CD4-positive, CD25-positive, alpha-beta regulatory T cell (primary cell): ENCODE data around the gene SNCA. TPM values are rescaled to one million over a fixed set of nuclear protein-coding genes. Genes with fewer than 3 reads are reported as not detected.
A peak's percentile ranks its signal among the peaks of the same experiment; 100 is the strongest.

ENCODE experiments used
- ATAC-seq, 2 donors: fragments of 150-1000 bp; cut with Tn5 transposase; one replicate each; pipeline ENCODE4 v1.10.0; 2021; ENCODE audit warnings: low read depth in 2 of 2, moderate number of reproducible peaks in 2 of 2, moderate library complexity in 1 of 2
- DNase-seq, 3 donors: peaks; one replicate each; pipeline versions ENCODE4 v3.0.0 to v3.0.0-alpha.2; 2012 to 2022; ENCODE audit warnings: mixed read lengths in 1 of 3
- H3K27ac ChIP-seq: one replicate; pipeline ENCODE4 v1.7.0; 2013; ENCODE audit warnings: mild to moderate bottlenecking, low read length; ENCODE audit not compliant: insufficient read depth, poor library complexity, severe bottlenecking
- H3K27me3 ChIP-seq: one replicate; pipeline ENCODE4 v1.7.0; 2013; ENCODE audit warnings: low read length; ENCODE audit not compliant: control insufficient read depth, insufficient read depth
- H3K36me3 ChIP-seq: one replicate; pipeline ENCODE4 v1.7.0; 2013; ENCODE audit warnings: mild to moderate bottlenecking, low read length, moderate library complexity; ENCODE audit not compliant: control insufficient read depth, insufficient read depth
- H3K4me1 ChIP-seq: 2 replicates; pipeline ENCODE4 v1.7.0; 2013; ENCODE audit warnings: mild to moderate bottlenecking, low read length; ENCODE audit not compliant: insufficient read depth, control insufficient read depth, poor library complexity, severe bottlenecking
- H3K4me3 ChIP-seq: one replicate; pipeline ENCODE4 v1.7.0; 2013; ENCODE audit warnings: low read depth, mild to moderate bottlenecking, low read length, moderate library complexity
- H3K9me3 ChIP-seq, 2 experiments: 1 replicate in 1 of 2; 2 replicates in 1 of 2; pipeline ENCODE4 v1.7.0; 2013; ENCODE audit warnings: low read length in 2 of 2, mild to moderate bottlenecking in 1 of 2, moderate library complexity in 1 of 2; ENCODE audit not compliant: control insufficient read depth in 2 of 2
- H3K27ac Mint-ChIP-seq, 3 donors: one replicate each; pipeline ENCODE4 v1.8.0; 2020 to 2022; ENCODE audit warnings: mild to moderate bottlenecking in 3 of 3, mixed read lengths in 3 of 3, moderate library complexity in 2 of 3
- H3K27me3 Mint-ChIP-seq: one replicate; pipeline ENCODE4 v1.8.0; 2022; ENCODE audit warnings: mild to moderate bottlenecking, mixed read lengths
- H3K36me3 Mint-ChIP-seq: one replicate; pipeline ENCODE4 v1.8.0; 2020; ENCODE audit warnings: mixed read lengths
- H3K4me1 Mint-ChIP-seq, 4 donors: one replicate each; pipeline ENCODE4 v1.8.0; 2020 to 2022; ENCODE audit warnings: mixed read lengths in 4 of 4, mild to moderate bottlenecking in 1 of 4
- H3K4me3 Mint-ChIP-seq, 4 donors: one replicate each; pipeline ENCODE4 v1.8.0; 2020 to 2022; ENCODE audit warnings: mild to moderate bottlenecking in 4 of 4, mixed read lengths in 4 of 4, moderate library complexity in 3 of 4
- H3K9me3 Mint-ChIP-seq, 7 donors: one replicate each; pipeline ENCODE4 v1.8.0; 2020 to 2022; ENCODE audit warnings: mixed read lengths in 7 of 7, mild to moderate bottlenecking in 3 of 7, moderate library complexity in 2 of 7
- polyA plus RNA-seq, 4 donors: library from polyadenylated mRNA; unstranded; fragments of 300-500 nt; fragmentation: Illumina TruSeq; gene quantifications; one replicate each; pipeline ENCODE4 v1.2.3, GENCODE V29; 2021
- total RNA-seq: library from RNA; stranded (reverse); gene quantifications from one replicate; pipeline ENCODE4 v1.2.3, GENCODE V29; 2022

Gene SNCA
- total and polyA plus RNA-seq, 5 donors from 2014 or later, result 0.29 to 2.3 (median 1.9) TPM; not detected in 2

- no peaks in the 10 kb centered on the region for H3K9me3 ChIP-seq
- H3K4me3 ChIP-seq, result no peak overlapping the region
- Mint-ChIP-seq H3K36me3 (no peaks in the 10 kb centered on the region), H3K27me3 (no peaks in the 10 kb centered on the region), H3K4me1 (peaks cover 0 to 4% (median 0%) of the 10 kb centered on the region in 4 donors), H3K4me3 (no peak overlapping the region), H3K27ac (no peak overlapping the region), H3K9me3 (no peaks in the 10 kb centered on the region)
- no peaks in the 10 kb centered on the region for H3K27me3 ChIP-seq
- no peaks in the 10 kb centered on the region for H3K36me3 ChIP-seq
- H3K4me1 ChIP-seq, result no peaks in the 10 kb centered on the region
- no peak for DNase-seq
- no peak overlapping the region for H3K27ac ChIP-seq
- ATAC-seq, result no peak
These were observed 121.3 kb downstream of the SNCA start for GRCh38 chr4:89715631-89716030.

GRCh38 chr4:89712827-89713226 lies 124.1 kb downstream of the SNCA start:
- Histone ChIP-seq H3K4me1 (no peaks in the 10 kb centered on the region), H3K27me3 (no peaks in the 10 kb centered on the region), H3K4me3 (no peak overlapping the region), H3K9me3 (no peaks in the 10 kb centered on the region), H3K36me3 (no peaks in the 10 kb centered on the region), H3K27ac (no peak overlapping the region)
- no peaks in the 10 kb centered on the region for H3K36me3 Mint-ChIP-seq
- no peaks in the 10 kb centered on the region for H3K9me3 Mint-ChIP-seq
- no peak for ATAC-seq
- no peak overlapping the region for H3K27ac Mint-ChIP-seq
- H3K4me3 Mint-ChIP-seq, result no peak overlapping the region
- H3K4me1 Mint-ChIP-seq, result peaks cover 0 to 4% (median under 1%) of the 10 kb centered on the region in 4 donors
- no peak for DNase-seq
- H3K27me3 Mint-ChIP-seq, result no peaks in the 10 kb centered on the region

GRCh38 chr4:89712141-89712540 lies 124.8 kb downstream of the SNCA start:
- no peaks in the 10 kb centered on the region for H3K36me3 Mint-ChIP-seq
- Histone ChIP-seq H3K27ac (no peak overlapping the region), H3K36me3 (no peaks in the 10 kb centered on the region), H3K4me3 (no peak overlapping the region), H3K4me1 (no peaks in the 10 kb centered on the region), H3K9me3 (no peaks in the 10 kb centered on the region), H3K27me3 (no peaks in the 10 kb centered on the region)
- DNase-seq, result no peak
- H3K27me3 Mint-ChIP-seq, result no peaks in the 10 kb centered on the region
- H3K9me3 Mint-ChIP-seq, result no peaks in the 10 kb centered on the region
- ATAC-seq, result no peak
- no peak overlapping the region for H3K27ac Mint-ChIP-seq
- peaks cover 0 to 4% (median under 1%) of the 10 kb centered on the region in 4 donors for H3K4me1 Mint-ChIP-seq
- no peak overlapping the region for H3K4me3 Mint-ChIP-seq

- Mint-ChIP-seq H3K9me3 (no peaks in the 10 kb centered on the region), H3K4me1 (peaks cover 0 to 2% (median 0%) of the 10 kb centered on the region in 4 donors), H3K4me3 (no peak overlapping the region), H3K36me3 (no peaks in the 10 kb centered on the region), H3K27me3 (peaks cover 4% of the 10 kb centered on the region), H3K27ac (no peak overlapping the region)
- Histone ChIP-seq H3K27ac (no peak overlapping the region), H3K4me1 (no peaks in the 10 kb centered on the region), H3K36me3 (no peaks in the 10 kb centered on the region), H3K9me3 (no peaks in the 10 kb centered on the region), H3K27me3 (no peaks in the 10 kb centered on the region), H3K4me3 (no peak overlapping the region)
- DNase-seq (peak in 1 of 3 donors; percentile 23), ATAC-seq (no peak)
These were observed 128.0 kb downstream of the SNCA start for GRCh38 chr4:89708903-89709421.

- DNase-seq (no peak), ATAC-seq (no peak)
- Mint-ChIP-seq H3K36me3 (no peaks in the 10 kb centered on the region), H3K9me3 (peaks cover 0 to 2% (median 0%) of the 10 kb centered on the region in 7 donors), H3K27me3 (peaks cover 4% of the 10 kb centered on the region), H3K4me1 (peaks cover 0 to 2% (median 0%) of the 10 kb centered on the region in 4 donors), H3K27ac (no peak overlapping the region), H3K4me3 (no peak overlapping the region)
- Histone ChIP-seq H3K4me1 (no peaks in the 10 kb centered on the region), H3K4me3 (no peak overlapping the region), H3K27ac (no peak overlapping the region), H3K9me3 (no peaks in the 10 kb centered on the region), H3K27me3 (no peaks in the 10 kb centered on the region), H3K36me3 (no peaks in the 10 kb centered on the region)
These were observed 129.5 kb downstream of the SNCA start for GRCh38 chr4:89707467-89707866.

GRCh38 chr4:89704651-89705395 lies 132.1 kb downstream of the SNCA start:
- no peak overlapping the region for H3K27ac ChIP-seq
- no peak overlapping the region for H3K27ac Mint-ChIP-seq
- ATAC-seq (no peak), DNase-seq (no peak)
- H3K4me3 ChIP-seq, result no peak overlapping the region
- no peaks in the 10 kb centered on the region for H3K36me3 Mint-ChIP-seq
- H3K4me3 Mint-ChIP-seq, result no peak overlapping the region
- H3K27me3 ChIP-seq, result no peaks in the 10 kb centered on the region
- no peaks in the 10 kb centered on the region for H3K9me3 ChIP-seq
- no peaks in the 10 kb centered on the region for H3K36me3 ChIP-seq
- peaks cover 0 to 2% (median 0%) of the 10 kb centered on the region in 4 donors for H3K4me1 Mint-ChIP-seq
- H3K27me3 Mint-ChIP-seq, result peaks cover 4% of the 10 kb centered on the region
- H3K9me3 Mint-ChIP-seq, result peaks cover 0 to 2% (median 0%) of the 10 kb centered on the region in 7 donors
- H3K4me1 ChIP-seq, result no peaks in the 10 kb centered on the region

- Mint-ChIP-seq H3K27ac (no peak overlapping the region), H3K36me3 (no peaks in the 10 kb centered on the region), H3K9me3 (peaks cover 0 to 3% (median 0%) of the 10 kb centered on the region in 7 donors), H3K27me3 (peaks cover 4% of the 10 kb centered on the region), H3K4me3 (no peak overlapping the region), H3K4me1 (no peaks in the 10 kb centered on the region)
- ATAC-seq (no peak), DNase-seq (no peak)
- H3K4me3 ChIP-seq, result no peak overlapping the region
- H3K27me3 ChIP-seq, result no peaks in the 10 kb centered on the region
- no peaks in the 10 kb centered on the region for H3K4me1 ChIP-seq
- no peaks in the 10 kb centered on the region for H3K9me3 ChIP-seq
- H3K27ac ChIP-seq, result no peak overlapping the region
- no peaks in the 10 kb centered on the region for H3K36me3 ChIP-seq
These were observed 133.0 kb downstream of the SNCA start for GRCh38 chr4:89703829-89704590.
